GM23338 (cell line): ENCODE data around the gene DAZAP1. TPM values are rescaled to one million over a fixed set of nuclear protein-coding genes. Genes with fewer than 3 reads are reported as not detected.
A peak's percentile ranks its signal among the peaks of the same experiment; 100 is the strongest.

ENCODE experiments used
- ATAC-seq: fragments of 200-7000 bp; cut with Tn5 transposase; 3 replicates; pipeline ENCODE4 v1.9.1; 2020
- DNase-seq: peaks from one replicate; pipeline ENCODE4 v3.0.0-alpha.2; 2015; ENCODE audit warnings: low spot score
- H2AFZ ChIP-seq: fragments of 200-600 bp; sonication (generic); 2 replicates; pipeline ENCODE4 v1.8.0; 2016; ENCODE audit warnings: antibody characterized with exemption, mild to moderate bottlenecking, moderate library complexity
- H3F3A ChIP-seq: fragments of 200-600 bp; sonication (generic); replicated peaks from 2 replicates; pipeline ENCODE4 v1.8.0; 2017; ENCODE audit warnings: antibody characterized with exemption, mixed run types, low read depth
- H3K27ac ChIP-seq: fragments of 200-600 bp; sonication (generic); 2 replicates; pipeline ENCODE4 v1.6.1; 2016; ENCODE audit warnings: low read depth
- H3K27me3 ChIP-seq: fragments of 200-600 bp; sonication (generic); 2 replicates; pipeline ENCODE4 v1.8.0; 2016; ENCODE audit warnings: mild to moderate bottlenecking, mixed run types, moderate library complexity; ENCODE audit not compliant: insufficient read depth
- H3K36me3 ChIP-seq: fragments of 200-600 bp; sonication (generic); 2 replicates; pipeline ENCODE4 v1.8.0; 2016; ENCODE audit warnings: mild to moderate bottlenecking; ENCODE audit not compliant: insufficient read depth
- H3K4me1 ChIP-seq: fragments of 200-600 bp; sonication (generic); 2 replicates; pipeline ENCODE4 v1.8.0; 2016; ENCODE audit warnings: mild to moderate bottlenecking, moderate library complexity; ENCODE audit not compliant: insufficient read depth
- H3K4me2 ChIP-seq: fragments of 200-600 bp; sonication (generic); 2 replicates; pipeline ENCODE4 v1.7.1; 2017; ENCODE audit warnings: mixed run types
- H3K4me3 ChIP-seq: fragments of 200-600 bp; sonication (generic); 2 replicates; pipeline ENCODE4 v1.6.1; 2016; ENCODE audit warnings: mixed run types
- H3K79me2 ChIP-seq: fragments of 200-600 bp; sonication (generic); replicated peaks from 2 replicates; pipeline ENCODE4 v1.8.0; 2017; ENCODE audit warnings: mild to moderate bottlenecking; ENCODE audit not compliant: insufficient read depth
- H3K9me2 ChIP-seq: fragments of 200-600 bp; sonication (generic); 2 replicates; pipeline ENCODE4 v1.8.0; 2017; ENCODE audit not compliant: insufficient read depth
- H4K20me1 ChIP-seq: fragments of 200-600 bp; sonication (generic); replicated peaks from 2 replicates; pipeline ENCODE4 v1.8.0; 2017; ENCODE audit warnings: mild to moderate bottlenecking; ENCODE audit not compliant: insufficient read depth
- H3K27ac Mint-ChIP-seq: 2 replicates; pipeline ENCODE4 v1.8.0; 2020; ENCODE audit warnings: inconsistent platforms, mild to moderate bottlenecking, moderate library complexity, mixed read lengths
- H3K27me3 Mint-ChIP-seq: 3 replicates; pipeline ENCODE4 v1.8.0; 2022; ENCODE audit warnings: low read depth, mild to moderate bottlenecking, moderate library complexity, mixed read lengths, inconsistent platforms; ENCODE audit not compliant: insufficient read depth, poor library complexity
- H3K36me3 Mint-ChIP-seq: 3 replicates; pipeline ENCODE4 v1.8.0; 2021; ENCODE audit warnings: low read depth, mild to moderate bottlenecking, inconsistent platforms, moderate library complexity, mixed read lengths
- H3K4me1 Mint-ChIP-seq: 3 replicates; pipeline ENCODE4 v1.8.0; 2020; ENCODE audit warnings: mild to moderate bottlenecking, inconsistent platforms, mixed read lengths
- H3K4me3 Mint-ChIP-seq: 3 replicates; pipeline ENCODE4 v1.8.0; 2021; ENCODE audit warnings: moderate library complexity, mild to moderate bottlenecking, inconsistent platforms, mixed read lengths
- H3K9me3 Mint-ChIP-seq: 3 replicates; pipeline ENCODE4 v1.8.0; 2020; ENCODE audit warnings: moderate library complexity, mild to moderate bottlenecking, inconsistent platforms, mixed read lengths
- CREB1 ChIP-seq: fragments of 250-450 bp; sonication (Bioruptor Pico); IDR thresholded peaks from 2 replicates; pipeline ENCODE4 v1.5.0; 2020; ENCODE audit warnings: low read depth, mild to moderate bottlenecking, moderate library complexity
- EZH2 ChIP-seq: fragments of 200-600 bp; sonication (generic); IDR thresholded peaks from one replicate; pipeline ENCODE4 v1.8.0; 2017; ENCODE audit warnings: antibody characterized with exemption, mild to moderate bottlenecking, low read depth; ENCODE audit not compliant: unreplicated experiment
- EZH2phosphoT487 ChIP-seq: fragments of 200-600 bp; sonication (generic); IDR thresholded peaks from one replicate; pipeline ENCODE4 v1.8.1; 2018; ENCODE audit warnings: antibody characterized with exemption; ENCODE audit not compliant: unreplicated experiment
- JUNB ChIP-seq: IDR thresholded peaks from one replicate; pipeline ENCODE4 v1.6.1; 2016; ENCODE audit warnings: antibody characterized with exemption; ENCODE audit not compliant: unreplicated experiment
- NANOG ChIP-seq: IDR thresholded peaks from 2 replicates; pipeline ENCODE4 v1.6.1; 2016; ENCODE audit warnings: antibody characterized with exemption, borderline replicate concordance
- POLR2AphosphoS5 ChIP-seq: IDR thresholded peaks from 2 replicates; pipeline ENCODE4 v1.6.1; 2016; ENCODE audit warnings: antibody characterized with exemption, low read depth
- STAT1 ChIP-seq: IDR thresholded peaks from one replicate; pipeline ENCODE4 v1.6.1; 2016; ENCODE audit warnings: antibody characterized with exemption; ENCODE audit not compliant: unreplicated experiment
- ZNF114 ChIP-seq: fragments of 250-450 bp; sonication (Bioruptor Pico); IDR thresholded peaks from 2 replicates; pipeline ENCODE4 v1.5.0; 2020; ENCODE audit warnings: mild to moderate bottlenecking, moderate library complexity
- ZNF331 ChIP-seq: fragments of 250-450 bp; sonication (Bioruptor Pico); IDR thresholded peaks from 2 replicates; pipeline ENCODE4 v1.5.0; 2020; ENCODE audit warnings: low read depth, mild to moderate bottlenecking, moderate library complexity
- polyA plus RNA-seq: library from polyadenylated mRNA; unstranded; fragments of >200 nt; fragmentation: Nextera tagmentation; extraction: Ambion mirVana; gene quantifications from 2 replicates; pipeline ENCODE4 v1.2.1, GENCODE V29; 2016
- total RNA-seq: library from RNA; depleted of rRNA; stranded (reverse); fragments of >200 nt; shearing (Covaris generic); gene quantifications from 2 replicates; pipeline ENCODE4 v1.2.3, GENCODE V29; 2014
- TF ChIP-seq, protein P1 (sequence below): IDR thresholded peaks from 2 replicates; pipeline ENCODE4 v1.6.1; 2016; ENCODE audit warnings: antibody characterized with exemption
- TF ChIP-seq, protein P2 (sequence below): fragments of 250-450 bp; sonication (Bioruptor Pico); IDR thresholded peaks from 2 replicates; pipeline ENCODE4 v1.5.0; 2020; ENCODE audit warnings: mild to moderate bottlenecking, moderate library complexity

DAZAP1 gene
- total and polyA plus RNA-seq, 2 experiments from 2014 or later, result 44.1 to 194 TPM

GRCh38 chr19:1466461-1467214 lies 59.3 kb downstream of the DAZAP1 start:
- Histone ChIP-seq H3K9me2 (no peaks in the 10 kb centered on the region), H3K27me3 (peaks cover 79% of the 10 kb centered on the region), H3F3A (peaks cover 14% of the 10 kb centered on the region), H4K20me1 (peaks cover 5% of the 10 kb centered on the region; the same call in 1 of the 2 replicates), H3K79me2 (no peaks in the 10 kb centered on the region), H3K4me2 (peak overlapping the region; percentile 75), H3K27ac (no peak overlapping the region), H3K4me3 (peak overlapping the region; percentile 51), H3K4me1 (peaks cover 6% of the 10 kb centered on the region; the same call in 1 of the 2 replicates), H2AFZ (no peak overlapping the region), H3K36me3 (no peaks in the 10 kb centered on the region)
- TF ChIP-seq JUNB (no peak), POLR2AphosphoS5 (peak; percentile 5; the same call in 1 of the 2 replicates), EZH2 (peak; percentile 67)
- Mint-ChIP-seq H3K27ac (no peak overlapping the region), H3K9me3 (no peaks in the 10 kb centered on the region), H3K36me3 (no peaks in the 10 kb centered on the region), H3K4me3 (peak overlapping the region; percentile 49), H3K4me1 (peaks cover 3% of the 10 kb centered on the region; the same call in 1 of the 3 replicates), H3K27me3 (peaks cover 60% of the 10 kb centered on the region)
- DNase-seq, result no peak
- no peak for ATAC-seq

GRCh38 chr19:1467215-1467489 lies 59.8 kb downstream of the DAZAP1 start:
- Histone ChIP-seq H3K27me3 (peaks cover 84% of the 10 kb centered on the region), H3K9me2 (no peaks in the 10 kb centered on the region), H3K4me3 (peak overlapping the region; percentile 51), H3K27ac (no peak overlapping the region), H4K20me1 (peaks cover 10% of the 10 kb centered on the region; the same call in 1 of the 2 replicates), H3K4me1 (peaks cover 6% of the 10 kb centered on the region; the same call in 1 of the 2 replicates), H3K36me3 (no peaks in the 10 kb centered on the region), H3K4me2 (peak overlapping the region; percentile 75), H3K79me2 (no peaks in the 10 kb centered on the region), H2AFZ (no peak overlapping the region), H3F3A (peaks cover 17% of the 10 kb centered on the region)
- H3K9me3 Mint-ChIP-seq, result no peaks in the 10 kb centered on the region
- DNase-seq, result no peak
- no peak overlapping the region for H3K4me3 Mint-ChIP-seq
- peaks cover 3% of the 10 kb centered on the region; the same call in 1 of the 3 replicates for H3K4me1 Mint-ChIP-seq
- peaks cover 66% of the 10 kb centered on the region for H3K27me3 Mint-ChIP-seq
- H3K36me3 Mint-ChIP-seq, result no peaks in the 10 kb centered on the region
- no peak overlapping the region for H3K27ac Mint-ChIP-seq
- ATAC-seq, result no peak; the same call in 1 of the 3 replicates
- TF ChIP-seq EZH2 (no peak), ZNF331 (CRISPR knock-in tag) (no peak), EZH2phosphoT487 (no peak), POLR2AphosphoS5 (no peak; the same call in 1 of the 2 replicates), ZNF114 (CRISPR knock-in tag) (no peak), JUNB (no peak), STAT1 (no peak), CREB1 (CRISPR knock-in tag) (no peak), NANOG (no peak)
- TF ChIP-seq, protein P1, sequence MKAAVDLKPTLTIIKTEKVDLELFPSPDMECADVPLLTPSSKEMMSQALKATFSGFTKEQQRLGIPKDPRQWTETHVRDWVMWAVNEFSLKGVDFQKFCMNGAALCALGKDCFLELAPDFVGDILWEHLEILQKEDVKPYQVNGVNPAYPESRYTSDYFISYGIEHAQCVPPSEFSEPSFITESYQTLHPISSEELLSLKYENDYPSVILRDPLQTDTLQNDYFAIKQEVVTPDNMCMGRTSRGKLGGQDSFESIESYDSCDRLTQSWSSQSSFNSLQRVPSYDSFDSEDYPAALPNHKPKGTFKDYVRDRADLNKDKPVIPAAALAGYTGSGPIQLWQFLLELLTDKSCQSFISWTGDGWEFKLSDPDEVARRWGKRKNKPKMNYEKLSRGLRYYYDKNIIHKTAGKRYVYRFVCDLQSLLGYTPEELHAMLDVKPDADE, result no peak
- TF ChIP-seq, protein P2, sequence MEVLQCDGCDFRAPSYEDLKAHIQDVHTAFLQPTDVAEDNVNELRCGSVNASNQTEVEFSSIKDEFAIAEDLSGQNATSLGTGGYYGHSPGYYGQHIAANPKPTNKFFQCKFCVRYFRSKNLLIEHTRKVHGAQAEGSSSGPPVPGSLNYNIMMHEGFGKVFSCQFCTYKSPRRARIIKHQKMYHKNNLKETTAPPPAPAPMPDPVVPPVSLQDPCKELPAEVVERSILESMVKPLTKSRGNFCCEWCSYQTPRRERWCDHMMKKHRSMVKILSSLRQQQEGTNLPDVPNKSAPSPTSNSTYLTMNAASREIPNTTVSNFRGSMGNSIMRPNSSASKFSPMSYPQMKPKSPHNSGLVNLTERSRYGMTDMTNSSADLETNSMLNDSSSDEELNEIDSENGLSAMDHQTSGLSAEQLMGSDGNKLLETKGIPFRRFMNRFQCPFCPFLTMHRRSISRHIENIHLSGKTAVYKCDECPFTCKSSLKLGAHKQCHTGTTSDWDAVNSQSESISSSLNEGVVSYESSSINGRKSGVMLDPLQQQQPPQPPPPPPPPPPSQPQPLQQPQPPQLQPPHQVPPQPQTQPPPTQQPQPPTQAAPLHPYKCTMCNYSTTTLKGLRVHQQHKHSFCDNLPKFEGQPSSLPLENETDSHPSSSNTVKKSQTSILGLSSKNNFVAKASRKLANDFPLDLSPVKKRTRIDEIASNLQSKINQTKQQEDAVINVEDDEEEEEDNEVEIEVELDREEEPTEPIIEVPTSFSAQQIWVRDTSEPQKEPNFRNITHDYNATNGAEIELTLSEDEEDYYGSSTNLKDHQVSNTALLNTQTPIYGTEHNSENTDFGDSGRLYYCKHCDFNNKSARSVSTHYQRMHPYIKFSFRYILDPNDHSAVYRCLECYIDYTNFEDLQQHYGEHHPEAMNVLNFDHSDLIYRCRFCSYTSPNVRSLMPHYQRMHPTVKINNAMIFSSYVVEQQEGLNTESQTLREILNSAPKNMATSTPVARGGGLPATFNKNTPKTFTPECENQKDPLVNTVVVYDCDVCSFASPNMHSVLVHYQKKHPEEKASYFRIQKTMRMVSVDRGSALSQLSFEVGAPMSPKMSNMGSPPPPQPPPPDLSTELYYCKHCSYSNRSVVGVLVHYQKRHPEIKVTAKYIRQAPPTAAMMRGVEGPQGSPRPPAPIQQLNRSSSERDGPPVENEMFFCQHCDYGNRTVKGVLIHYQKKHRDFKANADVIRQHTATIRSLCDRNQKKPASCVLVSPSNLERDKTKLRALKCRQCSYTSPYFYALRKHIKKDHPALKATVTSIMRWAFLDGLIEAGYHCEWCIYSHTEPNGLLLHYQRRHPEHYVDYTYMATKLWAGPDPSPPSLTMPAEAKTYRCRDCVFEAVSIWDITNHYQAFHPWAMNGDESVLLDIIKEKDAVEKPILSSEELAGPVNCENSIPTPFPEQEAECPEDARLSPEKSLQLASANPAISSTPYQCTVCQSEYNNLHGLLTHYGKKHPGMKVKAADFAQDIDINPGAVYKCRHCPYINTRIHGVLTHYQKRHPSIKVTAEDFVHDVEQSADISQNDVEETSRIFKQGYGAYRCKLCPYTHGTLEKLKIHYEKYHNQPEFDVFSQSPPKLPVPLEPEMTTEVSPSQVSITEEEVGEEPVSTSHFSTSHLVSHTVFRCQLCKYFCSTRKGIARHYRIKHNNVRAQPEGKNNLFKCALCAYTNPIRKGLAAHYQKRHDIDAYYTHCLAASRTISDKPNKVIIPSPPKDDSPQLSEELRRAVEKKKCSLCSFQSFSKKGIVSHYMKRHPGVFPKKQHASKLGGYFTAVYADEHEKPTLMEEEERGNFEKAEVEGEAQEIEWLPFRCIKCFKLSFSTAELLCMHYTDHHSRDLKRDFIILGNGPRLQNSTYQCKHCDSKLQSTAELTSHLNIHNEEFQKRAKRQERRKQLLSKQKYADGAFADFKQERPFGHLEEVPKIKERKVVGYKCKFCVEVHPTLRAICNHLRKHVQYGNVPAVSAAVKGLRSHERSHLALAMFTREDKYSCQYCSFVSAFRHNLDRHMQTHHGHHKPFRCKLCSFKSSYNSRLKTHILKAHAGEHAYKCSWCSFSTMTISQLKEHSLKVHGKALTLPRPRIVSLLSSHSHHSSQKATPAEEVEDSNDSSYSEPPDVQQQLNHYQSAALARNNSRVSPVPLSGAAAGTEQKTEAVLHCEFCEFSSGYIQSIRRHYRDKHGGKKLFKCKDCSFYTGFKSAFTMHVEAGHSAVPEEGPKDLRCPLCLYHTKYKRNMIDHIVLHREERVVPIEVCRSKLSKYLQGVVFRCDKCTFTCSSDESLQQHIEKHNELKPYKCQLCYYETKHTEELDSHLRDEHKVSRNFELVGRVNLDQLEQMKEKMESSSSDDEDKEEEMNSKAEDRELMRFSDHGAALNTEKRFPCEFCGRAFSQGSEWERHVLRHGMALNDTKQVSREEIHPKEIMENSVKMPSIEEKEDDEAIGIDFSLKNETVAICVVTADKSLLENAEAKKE (CRISPR knock-in tag), result no peak
